Endothelial cell of umbilical vein (primary cell): Measurements from ENCODE around the gene SLC5A12. TPM values are rescaled to one million over a fixed set of nuclear protein-coding genes. Genes with fewer than 3 reads are reported as not detected.

Experiments
- BruUV-seq: library from RNA; stranded (reverse); fragments of 400-500 nt; replicated peaks from 2 replicates; lab custom pipeline; 2021; lab: Mats Ljungman, UMichigan
- CTCF ChIA-PET: fragments of 300-600, 350-600 bp; sonication (Branson Sonifier 250); formaldehyde crosslinking; loops from one replicate; lab custom pipeline; 2021; ENCODE audit warnings: antibody characterized with exemption, inconsistent platforms; lab: Charles Lee
- POLR2A ChIA-PET: fragments of 300-600, 350-600 bp; sonication (Branson Sonifier 250); formaldehyde crosslinking; loops from one replicate; lab custom pipeline; 2021; ENCODE audit warnings: antibody characterized with exemption, inconsistent platforms; lab: Charles Lee
- DNase-seq: peaks from one replicate; pipeline ENCODE4 v3.0.0-alpha.2; 2011; ENCODE audit warnings: low read depth, low spot score
- FAIRE-seq: peaks from 2 replicates; lab custom pipeline; 2011; peaks lifted over from hg19 to GRCh38; lab: Jason Lieb, UNC
- H2AFZ ChIP-seq: 2 replicates; pipeline ENCODE4 v1.6.0; 2012; ENCODE audit warnings: low read depth, low read length, control low read depth, inconsistent platforms
- H3K27ac ChIP-seq: 2 replicates; pipeline ENCODE4 v1.5.1; 2011; ENCODE audit warnings: low read depth, mild to moderate bottlenecking, control low read depth, low read length, moderate library complexity; ENCODE audit not compliant: insufficient read depth
- H3K27me3 ChIP-seq, 2 experiments: 2 replicates each; pipeline versions ENCODE4 v1.6.0 to v1.6.1; 2011; ENCODE audit warnings: low read length in 2 of 2, mixed read lengths in 1 of 2; ENCODE audit not compliant: control insufficient read depth in 2 of 2, insufficient read depth in 2 of 2
- H3K36me3 ChIP-seq, 2 experiments: 2 replicates in 1 of 2; 3 replicates in 1 of 2; pipeline ENCODE4 v1.5.1; 2011; ENCODE audit warnings: low read length in 2 of 2, mild to moderate bottlenecking in 1 of 2, moderate library complexity in 1 of 2; ENCODE audit not compliant: control insufficient read depth in 2 of 2, insufficient read depth in 2 of 2; ENCODE audit errors: extremely low read depth in 1 of 2
- H3K4me1 ChIP-seq: 3 replicates; pipeline ENCODE4 v1.5.1; 2011; ENCODE audit warnings: mild to moderate bottlenecking, low read length; ENCODE audit not compliant: control insufficient read depth, insufficient read depth; ENCODE audit errors: extremely low read depth
- H3K4me2 ChIP-seq: 2 replicates; pipeline ENCODE4 v1.6.1; 2011; ENCODE audit warnings: low read length, control low read depth, mixed read lengths; ENCODE audit not compliant: insufficient read depth
- H3K4me3 ChIP-seq, 3 experiments: fragments of 200-600 bp in 1 of 3; sonication (generic), shearing (Covaris generic) in 1 of 3; replicated peaks in 1 of 3; 2 replicates each; pipeline ENCODE4 v1.5.1; 2011 to 2016; ENCODE audit warnings: control low read depth in 3 of 3, low read length in 3 of 3, mild to moderate bottlenecking in 2 of 3, inconsistent platforms in 1 of 3, low read depth in 1 of 3, moderate library complexity in 1 of 3; ENCODE audit not compliant: insufficient read depth in 1 of 3
- H3K79me2 ChIP-seq: 2 replicates; pipeline ENCODE4 v1.6.0; 2012; ENCODE audit warnings: low read length, inconsistent platforms; ENCODE audit not compliant: control insufficient read depth, insufficient read depth
- H3K9ac ChIP-seq: replicated peaks from 2 replicates; pipeline ENCODE3; 2011; ENCODE audit warnings: low read length, control low read depth; ENCODE audit not compliant: insufficient read depth; ENCODE audit errors: extremely low read depth
- H3K9me1 ChIP-seq: replicated peaks from 3 replicates; pipeline ENCODE4 v1.6.0; 2011; ENCODE audit warnings: mild to moderate bottlenecking, low read length; ENCODE audit not compliant: control insufficient read depth, insufficient read depth; ENCODE audit errors: extremely low read depth
- H3K9me3 ChIP-seq: replicated peaks from 2 replicates; pipeline ENCODE4 v1.5.1; 2012; ENCODE audit warnings: low read length, inconsistent platforms; ENCODE audit not compliant: control insufficient read depth, insufficient read depth
- H4K20me1 ChIP-seq: replicated peaks from 2 replicates; pipeline ENCODE3; 2011; ENCODE audit warnings: mild to moderate bottlenecking, low read length; ENCODE audit not compliant: control insufficient read depth, insufficient read depth; ENCODE audit errors: extremely low read depth
- CTCF ChIP-seq, 2 donors: IDR thresholded peaks; 1 replicate in 1 of 2; 2 replicates in 1 of 2; pipeline ENCODE4 v1.5.1; 2011; ENCODE audit warnings: low read length in 2 of 2, mild to moderate bottlenecking in 2 of 2, moderate library complexity in 2 of 2, control low read depth in 1 of 2, inconsistent platforms in 1 of 2, low read depth in 1 of 2; ENCODE audit not compliant: insufficient read depth in 1 of 2; ENCODE audit errors: extremely low read depth in 1 of 2
- EZH2 ChIP-seq: IDR thresholded peaks from 2 replicates; pipeline ENCODE4 v1.6.1; 2012; ENCODE audit warnings: borderline replicate concordance, low read depth, mild to moderate bottlenecking, moderate library complexity, low read length, inconsistent platforms; ENCODE audit not compliant: severe bottlenecking
- FOS ChIP-seq: IDR thresholded peaks from 2 replicates; pipeline ENCODE4 v1.6.1; 2011; ENCODE audit warnings: mild to moderate bottlenecking, low read length, moderate library complexity, borderline replicate concordance; ENCODE audit not compliant: insufficient read depth
- GATA2 ChIP-seq: IDR thresholded peaks from 2 replicates; pipeline ENCODE4 v1.7.0; 2011; ENCODE audit warnings: low read depth, mild to moderate bottlenecking, moderate library complexity, mixed read lengths, low read length; ENCODE audit not compliant: insufficient read length, insufficient read depth
- JUN ChIP-seq: IDR thresholded peaks from 2 replicates; pipeline ENCODE4 v1.6.1; 2011; ENCODE audit warnings: borderline replicate concordance, low read depth; ENCODE audit not compliant: insufficient read length, insufficient read depth
- MYC ChIP-seq: IDR thresholded peaks from one replicate; pipeline ENCODE4 v1.6.1; 2011; ENCODE audit warnings: mild to moderate bottlenecking, low read depth, low read length
- POLR2A ChIP-seq: IDR thresholded peaks from 2 replicates; pipeline ENCODE4 v1.6.1; 2012; ENCODE audit warnings: low read depth, mild to moderate bottlenecking, control low read depth, low read length
- POLR2AphosphoS5 ChIP-seq: IDR thresholded peaks from 2 replicates; pipeline ENCODE4 v1.6.1; 2012; ENCODE audit warnings: low read depth, mild to moderate bottlenecking, control low read depth, low read length, moderate library complexity; ENCODE audit not compliant: insufficient read depth
- dilution Hi-C: fragments of 300-500 bp; cut with MboI; formaldehyde crosslinking; loops from one replicate; pipeline ENCODE4 v1.15.0; 2019; ENCODE audit warnings: low sequenced_read_pairs; ENCODE audit not compliant: extremely low pct_ligation_motif_present
- intact Hi-C: fragments of 100-400 bp; cut with micrococcal nuclease; formaldehyde crosslinking; loops from one replicate; pipeline ENCODE4 v1.10.0; 2022
- polyA plus RNA-seq, 4 experiments: library from polyadenylated mRNA; depleted of rRNA in 3 of 4; stranded (reverse) in 3 of 4; unstranded in 1 of 4; fragments of >200 nt; gene quantifications; 2 replicates each; pipeline versions ENCODE4 v1.2.1 to v1.2.3, GENCODE V29; 2011 to 2012; ENCODE audit warnings: missing spikeins in 1 of 4
- total RNA-seq: library from RNA; stranded (reverse); gene quantifications from 2 replicates; pipeline ENCODE4 v1.2.3, GENCODE V29; 2021
- TF ChIP-seq, protein P1 (sequence below): IDR thresholded peaks from 2 replicates; pipeline ENCODE4 v1.6.1; 2011; ENCODE audit not compliant: insufficient read depth, insufficient read length

SLC5A12 gene
- total and polyA plus RNA-seq, 2 donors (not counting 3 experiments of a cell fraction or from before 2014, with no cell fraction given), result not detected

- no TSS peak for BruUV-seq
- Histone ChIP-seq H3K27ac (no peak overlapping the region), H3K4me2 (no peak overlapping the region), H3K4me3 (no peak overlapping the region), H2AFZ (no peak overlapping the region), H3K36me3 (no peaks in the 10 kb centered on the region), H4K20me1 (no peaks in the 10 kb centered on the region), H3K9me1 (no peaks in the 10 kb centered on the region), H3K9ac (no peak overlapping the region), H3K4me1 (no peaks in the 10 kb centered on the region), H3K79me2 (no peaks in the 10 kb centered on the region), H3K9me3 (no peaks in the 10 kb centered on the region), H3K27me3 (no peaks in the 10 kb centered on the region)
- intact Hi-C loops (no loop called here), dilution Hi-C loops (no loop called here)
- no peak for TF ChIP-seq JUN
- TF ChIP-seq POLR2AphosphoS5, result no peak
- no peak for TF ChIP-seq EZH2
- no peak for TF ChIP-seq GATA2
- no peak for TF ChIP-seq FOS
- no peak for TF ChIP-seq CTCF (IDR thresholded peaks at IDR 0.05; ENCODE audit: extremely low read depth in 1 of 2, insufficient read depth in 1 of 2, low read depth in 1 of 2, low read length in 2 of 2)
- TF ChIP-seq, protein P1, sequence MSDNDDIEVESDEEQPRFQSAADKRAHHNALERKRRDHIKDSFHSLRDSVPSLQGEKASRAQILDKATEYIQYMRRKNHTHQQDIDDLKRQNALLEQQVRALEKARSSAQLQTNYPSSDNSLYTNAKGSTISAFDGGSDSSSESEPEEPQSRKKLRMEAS, result no peak
- no peak for TF ChIP-seq POLR2A
- no peak for TF ChIP-seq MYC
- no peak for FAIRE-seq
- ChIA-PET POLR2A (no interaction called here), CTCF (no interaction called here)
- DNase-seq, result no peak
Measured at GRCh38 chr11:26765323-26765722, 43.5 kb upstream of the SLC5A12 start.
